HG03196 (cell line): Measurements from ENCODE around the gene D2HGDH.
"Not testable (repeated sequence)": the region's sequence is repeated elsewhere in the genome, so short reads cannot be mapped to it uniquely, and the experiment has no call there.

Experiments used
- ATAC-seq: cut with Tn5 transposase; IDR thresholded peaks from one replicate; pipeline ENCODE4 v1.9.1; 2021; ENCODE audit not compliant: unreplicated experiment

Gene D2HGDH

DNA sequence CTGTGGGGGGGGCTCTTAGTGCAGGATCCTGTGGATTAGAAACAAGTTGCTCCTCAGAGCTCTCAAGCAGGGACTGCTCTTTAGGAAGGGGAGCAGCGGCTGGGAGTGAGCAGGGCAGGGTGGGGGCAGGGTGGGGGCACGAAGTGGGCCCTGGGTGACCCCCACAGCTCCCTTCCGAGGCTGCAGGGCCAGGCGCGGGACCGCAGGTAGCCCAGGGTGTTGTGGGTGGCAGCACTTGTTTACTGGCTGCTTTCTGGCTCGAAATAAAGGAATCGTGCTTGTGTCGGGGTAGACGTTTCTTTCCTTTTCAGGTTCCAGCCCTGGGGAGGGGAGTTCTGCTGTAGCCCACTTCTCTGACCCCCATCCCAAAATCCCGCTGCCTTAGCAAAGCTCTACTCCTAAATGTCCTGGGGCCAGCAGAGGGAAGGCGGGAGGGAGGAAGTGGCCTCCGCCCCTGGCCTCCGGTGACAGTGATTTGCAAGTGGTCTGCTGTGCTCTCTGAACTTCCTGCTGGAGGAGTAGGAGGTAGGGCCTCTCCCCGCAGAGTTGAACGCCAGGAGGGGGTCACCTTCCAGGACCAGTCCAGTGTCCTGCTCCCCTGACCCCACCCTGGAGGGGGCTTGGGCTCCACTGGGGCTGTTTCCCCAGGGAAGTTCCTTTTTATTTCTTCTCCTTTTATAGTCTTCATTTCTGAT is 82.8 kb downstream of the D2HGDH start:
- no peak for ATAC-seq

DNA sequence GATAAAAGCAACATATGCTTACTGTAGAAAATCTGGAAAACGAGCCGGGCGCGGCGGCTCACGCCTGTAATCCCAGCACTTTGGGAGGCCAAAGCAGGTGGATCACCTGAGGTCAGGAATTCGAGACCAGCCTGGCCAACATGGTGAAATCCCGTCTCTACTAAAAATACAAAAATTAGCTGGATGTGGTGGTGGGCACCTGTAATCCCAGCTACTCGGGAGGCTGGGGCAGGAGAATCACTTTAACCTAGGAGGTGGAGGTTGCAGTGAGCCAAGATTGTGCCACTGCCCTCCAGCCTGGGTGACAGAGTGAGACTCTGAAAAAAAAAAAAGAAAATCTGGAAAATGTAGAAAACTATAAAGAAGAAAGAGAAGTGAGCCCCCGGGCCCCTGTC is 83.4 kb downstream of the D2HGDH start:
- ATAC-seq = not testable (repeated sequence)
